NCI-H510A treated with DMSO at 0.1 percent for 48 hours (cell line): ENCODE results near the gene DBN1.
A peak's percentile ranks its signal among the peaks of the same experiment; 100 is the strongest.
"Not testable (repeated sequence)": the region's sequence is repeated elsewhere in the genome, so short reads cannot be mapped to it uniquely, and the experiment has no call there.

Source experiments
- DNase-seq: peaks from one replicate; lab custom pipeline; 2025; lab: John Stamatoyannopoulos, UW

The DBN1 gene

GRCh38 chr5:177490992-177491391, 17.6 kb upstream of the DBN1 start:
- DNase-seq = no peak

- no peak for DNase-seq
These were observed 17.0 kb upstream of the DBN1 start for GRCh38 chr5:177490311-177490991.

- DNase-seq = no peak
These were observed 15.8 kb upstream of the DBN1 start for GRCh38 chr5:177489119-177489716.

- DNase-seq = no peak
These were observed 14.5 kb upstream of the DBN1 start for GRCh38 chr5:177487975-177488374.

- DNase-seq = no peak
These were observed 13.7 kb upstream of the DBN1 start for GRCh38 chr5:177487144-177487543.

- no peak for DNase-seq
These were observed 12.8 kb upstream of the DBN1 start for GRCh38 chr5:177486256-177486655.

- DNase-seq = not testable (repeated sequence)
These were observed 12.3 kb upstream of the DBN1 start for GRCh38 chr5:177485753-177486152.

GRCh38 chr5:177484902-177485549, 11.6 kb upstream of the DBN1 start:
- DNase-seq = no peak

- DNase-seq = no peak
These were observed 10.8 kb upstream of the DBN1 start for GRCh38 chr5:177483994-177484901.

GRCh38 chr5:177483042-177483441, 9.6 kb upstream of the DBN1 start:
- no peak for DNase-seq

- DNase-seq = no peak
These were observed 8.9 kb upstream of the DBN1 start for GRCh38 chr5:177482359-177482795.

GRCh38 chr5:177479774-177480173, 6.3 kb upstream of the DBN1 start:
- DNase-seq = no peak

- DNase-seq = peak; percentile 30
These were observed 5.5 kb upstream of the DBN1 start for GRCh38 chr5:177478711-177479646.

- DNase-seq = no peak
These were observed 4.5 kb upstream of the DBN1 start for GRCh38 chr5:177477701-177478477.

- DNase-seq = no peak
These were observed 3.2 kb upstream of the DBN1 start for GRCh38 chr5:177476531-177477233.

- DNase-seq = no peak
These were observed 2.4 kb upstream of the DBN1 start for GRCh38 chr5:177475563-177476427.

- no peak for DNase-seq
These were observed 1.6 kb upstream of the DBN1 start for GRCh38 chr5:177474846-177475562.

GRCh38 chr5:177474002-177474476, 605 bp upstream of the DBN1 start:
- DNase-seq = no peak
